ENCODE data around the gene CFAP100.

The CFAP100 gene

GRCh38 chr3:126441256-126441880 is 46.7 kb downstream of the CFAP100 start:
- TF ChIP-seq FOXP2 (optimal IDR thresholded peaks at IDR 0.05; ENCODE audit: borderline replicate concordance, extremely low read depth, extremely low read length, insufficient read depth) = no peak
- TF ChIP-seq, protein P1, sequence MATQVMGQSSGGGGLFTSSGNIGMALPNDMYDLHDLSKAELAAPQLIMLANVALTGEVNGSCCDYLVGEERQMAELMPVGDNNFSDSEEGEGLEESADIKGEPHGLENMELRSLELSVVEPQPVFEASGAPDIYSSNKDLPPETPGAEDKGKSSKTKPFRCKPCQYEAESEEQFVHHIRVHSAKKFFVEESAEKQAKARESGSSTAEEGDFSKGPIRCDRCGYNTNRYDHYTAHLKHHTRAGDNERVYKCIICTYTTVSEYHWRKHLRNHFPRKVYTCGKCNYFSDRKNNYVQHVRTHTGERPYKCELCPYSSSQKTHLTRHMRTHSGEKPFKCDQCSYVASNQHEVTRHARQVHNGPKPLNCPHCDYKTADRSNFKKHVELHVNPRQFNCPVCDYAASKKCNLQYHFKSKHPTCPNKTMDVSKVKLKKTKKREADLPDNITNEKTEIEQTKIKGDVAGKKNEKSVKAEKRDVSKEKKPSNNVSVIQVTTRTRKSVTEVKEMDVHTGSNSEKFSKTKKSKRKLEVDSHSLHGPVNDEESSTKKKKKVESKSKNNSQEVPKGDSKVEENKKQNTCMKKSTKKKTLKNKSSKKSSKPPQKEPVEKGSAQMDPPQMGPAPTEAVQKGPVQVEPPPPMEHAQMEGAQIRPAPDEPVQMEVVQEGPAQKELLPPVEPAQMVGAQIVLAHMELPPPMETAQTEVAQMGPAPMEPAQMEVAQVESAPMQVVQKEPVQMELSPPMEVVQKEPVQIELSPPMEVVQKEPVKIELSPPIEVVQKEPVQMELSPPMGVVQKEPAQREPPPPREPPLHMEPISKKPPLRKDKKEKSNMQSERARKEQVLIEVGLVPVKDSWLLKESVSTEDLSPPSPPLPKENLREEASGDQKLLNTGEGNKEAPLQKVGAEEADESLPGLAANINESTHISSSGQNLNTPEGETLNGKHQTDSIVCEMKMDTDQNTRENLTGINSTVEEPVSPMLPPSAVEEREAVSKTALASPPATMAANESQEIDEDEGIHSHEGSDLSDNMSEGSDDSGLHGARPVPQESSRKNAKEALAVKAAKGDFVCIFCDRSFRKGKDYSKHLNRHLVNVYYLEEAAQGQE (IDR thresholded peaks at IDR 0.05; ENCODE audit: insufficient read depth in 1 of 2, low read depth in 2 of 2, low read length in 2 of 2) = no peak
- TF ChIP-seq SIN3A (IDR thresholded peaks at IDR 0.05; ENCODE audit: borderline replicate concordance, insufficient read depth, low read length) = no peak
- TF ChIP-seq POLR2AphosphoS5 (IDR thresholded peaks at IDR 0.05; ENCODE audit: low read depth, low read length) = no peak
- TF ChIP-seq TAF1 (IDR thresholded peaks at IDR 0.05; ENCODE audit: borderline replicate concordance, insufficient read depth, low read length) = no peak

- TF ChIP-seq TAF1 (IDR thresholded peaks at IDR 0.05; ENCODE audit: borderline replicate concordance, insufficient read depth, low read length) (no peak), POLR2AphosphoS5 (IDR thresholded peaks at IDR 0.05; ENCODE audit: low read depth, low read length) (no peak)
Measured at GRCh38 chr3:126442094-126442855, 47.6 kb downstream of the CFAP100 start.

- TF ChIP-seq TAF1 (IDR thresholded peaks at IDR 0.05; ENCODE audit: borderline replicate concordance, insufficient read depth, low read length) (no peak), SIN3A (IDR thresholded peaks at IDR 0.05; ENCODE audit: borderline replicate concordance, insufficient read depth, low read length) (no peak), FOXP2 (optimal IDR thresholded peaks at IDR 0.05; ENCODE audit: borderline replicate concordance, extremely low read depth, extremely low read length, insufficient read depth) (no peak), POLR2AphosphoS5 (IDR thresholded peaks at IDR 0.05; ENCODE audit: low read depth, low read length) (no peak)
- TF ChIP-seq, protein P1 (IDR thresholded peaks at IDR 0.05; ENCODE audit: insufficient read depth in 1 of 2, low read depth in 2 of 2, low read length in 2 of 2) = no peak
Measured at GRCh38 chr3:126442856-126443242, 48.1 kb downstream of the CFAP100 start.

DNA sequence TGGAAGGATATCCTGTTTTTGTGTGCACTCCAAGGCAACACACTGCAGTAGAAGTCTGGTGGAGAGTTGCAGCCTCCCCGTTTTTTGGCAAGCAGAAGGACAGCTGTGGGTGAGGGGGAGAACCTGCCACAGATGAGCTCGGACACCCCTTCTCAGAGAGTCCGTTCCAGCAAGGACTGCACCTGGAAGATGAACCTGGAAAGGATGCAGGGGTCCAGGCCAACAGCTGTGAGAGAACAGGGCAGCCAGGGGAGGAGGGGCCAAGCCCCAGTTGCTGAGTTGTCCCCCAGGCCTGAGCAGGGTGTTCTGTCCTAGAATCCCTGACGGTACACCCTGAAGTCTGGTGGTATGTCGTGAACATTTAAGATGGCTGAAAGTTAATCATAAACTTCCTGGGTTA is 50.8 kb downstream of the CFAP100 start:
- TF ChIP-seq, protein P1 (IDR thresholded peaks at IDR 0.05; ENCODE audit: insufficient read depth in 1 of 2, low read depth in 2 of 2, low read length in 2 of 2) = no peak
- TF ChIP-seq TAF1 (IDR thresholded peaks at IDR 0.05; ENCODE audit: borderline replicate concordance, insufficient read depth, low read length) (no peak), SIN3A (IDR thresholded peaks at IDR 0.05; ENCODE audit: borderline replicate concordance, insufficient read depth, low read length) (no peak), FOXP2 (optimal IDR thresholded peaks at IDR 0.05; ENCODE audit: borderline replicate concordance, extremely low read depth, extremely low read length, insufficient read depth) (no peak), POLR2AphosphoS5 (IDR thresholded peaks at IDR 0.05; ENCODE audit: low read depth, low read length) (no peak)

- TF ChIP-seq, protein P1 (IDR thresholded peaks at IDR 0.05; ENCODE audit: insufficient read depth in 1 of 2, low read depth in 2 of 2, low read length in 2 of 2) = no peak
- TF ChIP-seq FOXP2 (optimal IDR thresholded peaks at IDR 0.05; ENCODE audit: borderline replicate concordance, extremely low read depth, extremely low read length, insufficient read depth) (no peak), TAF1 (IDR thresholded peaks at IDR 0.05; ENCODE audit: borderline replicate concordance, insufficient read depth, low read length) (no peak), POLR2AphosphoS5 (IDR thresholded peaks at IDR 0.05; ENCODE audit: low read depth, low read length) (no peak), SIN3A (IDR thresholded peaks at IDR 0.05; ENCODE audit: borderline replicate concordance, insufficient read depth, low read length) (no peak)
Measured at GRCh38 chr3:126446301-126446700, 51.6 kb downstream of the CFAP100 start.
